Colonic mucosa (tissue), 4 donors: ENCODE measurements around the gene ILDR1. TPM values are rescaled to one million over a fixed set of nuclear protein-coding genes. Genes with fewer than 3 reads are reported as not detected.

Experiments used
- DNase-seq: peaks from one replicate; pipeline ENCODE4 v3.0.0-alpha.2; 2020
- H3K27ac ChIP-seq: fragments of 200-600 bp; one replicate; pipeline ENCODE4 v1.8.0; 2021
- H3K27me3 ChIP-seq: fragments of 200-600 bp; one replicate; pipeline ENCODE4 v1.8.0; 2021
- H3K36me3 ChIP-seq: fragments of 200-600 bp; one replicate; pipeline ENCODE4 v1.8.0; 2021
- H3K4me1 ChIP-seq: fragments of 200-600 bp; one replicate; pipeline ENCODE4 v1.8.0; 2021; ENCODE audit warnings: mild to moderate bottlenecking
- H3K4me3 ChIP-seq: fragments of 200-600 bp; one replicate; pipeline ENCODE4 v1.8.0; 2021
- H3K9ac ChIP-seq, 2 donors: one replicate each; pipeline ENCODE4 v1.7.0; 2013; ENCODE audit warnings: control low read depth in 2 of 2, low read depth in 2 of 2, low read length in 2 of 2
- H3K9me3 ChIP-seq: fragments of 200-600 bp; one replicate; pipeline ENCODE4 v1.8.0; 2021
- CTCF ChIP-seq: fragments of 200-600 bp; IDR thresholded peaks from one replicate; pipeline ENCODE4 v1.8.0; 2022; ENCODE audit warnings: antibody characterized with exemption, mild to moderate bottlenecking
- intact Hi-C: fragments of 100-400 bp; cut with DNase I; formaldehyde crosslinking; loops from one replicate; pipeline ENCODE4 v1.14.1; 2022
- total RNA-seq, 2 donors: library from RNA; stranded (reverse); fragmentation: NEBNext Ultra II Directional in 1 of 2; extraction: Animal tissue kit (Norgen Biotek cat#: 25700) in 1 of 2; gene quantifications; one replicate each; pipeline ENCODE4 v1.2.1, GENCODE V29; 2021
- donor health status: healthy.
- donor health status: DM: no; HTN: no; CAD: no.
- donor health status: DM: no; HTN: no; CAD: no.

Gene ILDR1
- total RNA-seq, 2 donors from 2014 or later, result 18.4 to 19.7 TPM

GRCh38 chr3:122063908-122064307, 41.9 kb upstream of the ILDR1 start:
- intact Hi-C loops, result no loop called here
- H3K9me3 ChIP-seq, result no peaks in the 10 kb centered on the region

GRCh38 chr3:122060040-122060698, 38.1 kb upstream of the ILDR1 start:
- no peak overlapping the region for H3K9ac ChIP-seq
- no peak overlapping the region for H3K27ac ChIP-seq
- intact Hi-C loops, result no loop called here
- DNase-seq, result no peak
- H3K27me3 ChIP-seq, result no peaks in the 10 kb centered on the region
- H3K36me3 ChIP-seq, result no peaks in the 10 kb centered on the region
- no peak overlapping the region for H3K4me3 ChIP-seq
- no peaks in the 10 kb centered on the region for H3K4me1 ChIP-seq
- TF ChIP-seq CTCF, result no peak
- H3K9me3 ChIP-seq, result no peaks in the 10 kb centered on the region

More at GRCh38 chr3:122063908-122064307, 41.9 kb upstream of the ILDR1 start:
- no peak overlapping the region for H3K27ac ChIP-seq
- no peaks in the 10 kb centered on the region for H3K36me3 ChIP-seq
- no peak overlapping the region for H3K4me3 ChIP-seq
- no peaks in the 10 kb centered on the region for H3K27me3 ChIP-seq
- no peak overlapping the region for H3K9ac ChIP-seq
- no peaks in the 10 kb centered on the region for H3K4me1 ChIP-seq
- DNase-seq, result no peak
- no peak for TF ChIP-seq CTCF

- Histone ChIP-seq H3K9me3 (no peaks in the 10 kb centered on the region), H3K36me3 (no peaks in the 10 kb centered on the region), H3K9ac (no peak overlapping the region), H3K27me3 (no peaks in the 10 kb centered on the region), H3K4me3 (no peak overlapping the region), H3K27ac (no peak overlapping the region), H3K4me1 (no peaks in the 10 kb centered on the region)
- DNase-seq, result no peak
- intact Hi-C loops, result no loop called here
- no peak for TF ChIP-seq CTCF
Measured at GRCh38 chr3:122058294-122058693, 36.2 kb upstream of the ILDR1 start.

- no peaks in the 10 kb centered on the region for H3K4me1 ChIP-seq
- H3K27me3 ChIP-seq, result no peaks in the 10 kb centered on the region
- no peak overlapping the region for H3K4me3 ChIP-seq
- H3K9me3 ChIP-seq, result no peaks in the 10 kb centered on the region
- TF ChIP-seq CTCF, result no peak
- no peak for DNase-seq
- intact Hi-C loops, result no loop called here
- no peaks in the 10 kb centered on the region for H3K36me3 ChIP-seq
- no peak overlapping the region for H3K9ac ChIP-seq
- H3K27ac ChIP-seq, result no peak overlapping the region
Measured at GRCh38 chr3:122057671-122058070, 35.6 kb upstream of the ILDR1 start.

GRCh38 chr3:122055215-122055614, 33.2 kb upstream of the ILDR1 start, which contains the start of gene CD86:
CD86 (plus strand) TSS chr3:122055362; CDS start chr3:122055490, 128 bp downstream.
- intact Hi-C loops, result no loop called here
- no peak for TF ChIP-seq CTCF
- H3K9me3 ChIP-seq, result no peaks in the 10 kb centered on the region
- no peak within 1 kb of the TSS for H3K9ac ChIP-seq
- H3K27ac ChIP-seq, result no peak within 1 kb of the TSS
- DNase-seq, result no peak
- no peaks in the 10 kb centered on the region for H3K27me3 ChIP-seq
- H3K4me3 ChIP-seq, result no peak within 1 kb of the TSS
- no peaks in the 10 kb centered on the region for H3K36me3 ChIP-seq
- no peaks in the 10 kb centered on the region for H3K4me1 ChIP-seq
